GM19351 (cell line): Measurements from ENCODE around the gene LTBP2.

Experiments
- ATAC-seq: cut with Tn5 transposase; IDR thresholded peaks from one replicate; pipeline ENCODE4 v1.9.1; 2021; ENCODE audit warnings: mild to moderate bottlenecking, moderate library complexity; ENCODE audit not compliant: unreplicated experiment

Gene LTBP2

DNA sequence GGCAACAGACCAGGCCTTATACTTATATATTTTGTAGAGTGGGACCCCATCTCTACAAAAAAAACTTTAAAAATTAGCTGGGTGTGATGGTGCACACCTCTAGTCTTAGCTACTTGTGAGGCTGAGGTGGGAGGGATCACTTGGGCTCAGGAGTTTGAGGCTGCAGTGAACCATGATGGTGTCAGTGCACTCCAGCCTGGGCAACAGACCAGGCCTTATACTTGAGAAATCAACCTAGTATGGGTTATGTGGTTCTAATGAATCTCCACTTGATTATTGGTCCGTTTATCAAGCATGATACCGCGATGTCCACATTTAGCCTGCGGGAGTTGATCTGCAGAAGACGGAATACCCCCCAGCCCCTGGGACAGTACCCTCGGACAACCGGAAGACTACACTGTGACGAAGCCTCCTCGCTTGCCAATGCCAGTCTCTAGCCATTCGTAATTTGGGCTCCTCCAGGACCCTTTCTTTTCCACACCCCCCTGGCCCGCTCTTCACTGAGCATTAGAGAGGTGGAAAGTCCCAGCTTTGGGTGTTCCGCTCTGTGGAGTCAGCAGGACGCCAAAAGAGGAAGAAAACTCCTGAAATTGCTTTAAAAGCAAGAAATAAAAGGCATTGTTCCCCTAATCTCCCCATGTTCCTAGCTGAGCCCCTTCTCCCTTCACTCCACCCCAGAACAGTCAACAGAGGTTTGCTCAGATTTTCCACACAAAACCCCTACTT lies 19.4 kb downstream of the LTBP2 start:
- ATAC-seq, result no peak

DNA sequence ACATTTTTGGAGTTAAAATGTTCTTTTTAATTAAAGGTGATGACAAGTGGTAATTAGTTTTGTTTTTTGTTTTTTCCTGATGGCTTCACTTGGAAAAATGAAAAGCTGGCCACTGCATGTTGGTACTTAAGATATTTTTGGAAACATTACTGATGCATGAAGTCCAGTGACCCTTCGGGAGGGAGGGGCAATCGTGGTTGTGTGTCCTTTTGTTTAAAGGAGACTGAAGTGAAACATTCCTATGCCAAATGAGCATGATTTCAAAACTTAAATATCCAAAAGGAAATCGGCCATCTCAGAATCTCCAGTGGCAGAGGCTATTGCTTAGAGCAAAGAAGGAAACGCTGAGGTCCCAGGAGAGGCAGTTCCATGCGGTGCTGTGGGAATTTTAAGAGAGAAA lies 20.1 kb downstream of the LTBP2 start:
- ATAC-seq, result no peak

DNA sequence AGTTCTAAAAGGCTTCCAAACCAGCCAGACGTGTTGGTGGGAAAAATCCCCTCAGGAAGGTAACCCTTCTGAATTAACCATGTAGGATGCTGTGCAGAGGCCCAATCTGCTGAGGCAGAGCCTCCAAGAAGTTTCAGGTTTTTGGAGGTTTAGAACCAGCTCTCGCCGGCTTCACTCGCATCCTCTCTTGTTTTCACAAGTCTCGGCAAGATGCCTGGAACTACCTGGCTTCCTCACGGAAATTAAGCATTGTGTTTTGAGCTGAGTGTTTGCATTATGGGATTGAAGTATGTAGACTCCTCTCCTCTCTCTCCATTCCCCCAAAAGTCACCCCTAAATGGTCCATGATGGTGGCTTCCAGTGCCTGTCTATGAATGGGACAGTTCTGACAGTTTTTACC lies 20.6 kb downstream of the LTBP2 start:
- no peak for ATAC-seq

DNA sequence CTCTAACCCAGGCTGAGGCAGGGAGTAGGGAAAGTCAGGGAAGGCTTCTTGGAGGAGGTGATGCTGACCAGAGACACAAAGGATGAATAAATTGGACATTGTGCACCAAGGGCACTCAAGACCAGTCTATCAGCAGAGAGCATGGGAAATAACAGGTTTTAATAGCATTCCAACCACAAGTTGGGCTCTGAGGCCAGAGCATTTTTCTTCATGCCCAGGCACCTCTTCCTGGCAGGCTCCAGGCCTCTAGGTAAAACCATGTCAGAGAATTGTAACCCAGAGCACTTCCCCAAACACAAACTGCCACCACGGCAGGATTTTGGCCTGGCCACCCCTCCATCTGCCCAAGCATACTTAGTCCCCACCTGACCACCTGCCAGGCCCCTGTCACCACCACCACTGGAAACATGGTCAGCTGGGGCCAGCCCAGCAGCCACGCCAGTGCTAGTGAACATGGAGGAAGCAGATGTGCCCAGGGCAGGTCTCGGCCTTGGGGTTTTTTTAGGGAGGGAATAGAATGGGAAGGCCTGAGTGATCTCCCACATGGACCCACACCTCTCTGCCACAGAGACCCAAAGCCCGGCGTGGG lies 22.7 kb downstream of the LTBP2 start:
- ATAC-seq, result no peak

DNA sequence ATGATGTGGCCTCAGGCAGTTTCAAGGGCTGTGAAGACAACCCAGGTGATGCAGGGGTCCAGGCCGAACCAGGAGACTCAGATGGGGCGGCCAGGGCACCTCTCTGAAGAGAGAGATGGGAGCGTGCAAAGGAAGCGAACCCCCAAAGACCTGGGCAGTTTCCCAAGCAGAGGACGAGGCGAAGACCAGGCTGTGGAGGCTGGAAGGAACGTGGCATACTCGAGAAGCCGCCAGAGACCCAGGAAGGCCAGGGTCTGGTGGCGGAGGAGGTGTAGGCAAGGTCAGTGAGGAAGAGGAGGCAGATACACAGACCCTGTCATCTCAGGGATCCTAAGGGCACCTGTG lies 24.7 kb downstream of the LTBP2 start:
- ATAC-seq, result no peak

DNA sequence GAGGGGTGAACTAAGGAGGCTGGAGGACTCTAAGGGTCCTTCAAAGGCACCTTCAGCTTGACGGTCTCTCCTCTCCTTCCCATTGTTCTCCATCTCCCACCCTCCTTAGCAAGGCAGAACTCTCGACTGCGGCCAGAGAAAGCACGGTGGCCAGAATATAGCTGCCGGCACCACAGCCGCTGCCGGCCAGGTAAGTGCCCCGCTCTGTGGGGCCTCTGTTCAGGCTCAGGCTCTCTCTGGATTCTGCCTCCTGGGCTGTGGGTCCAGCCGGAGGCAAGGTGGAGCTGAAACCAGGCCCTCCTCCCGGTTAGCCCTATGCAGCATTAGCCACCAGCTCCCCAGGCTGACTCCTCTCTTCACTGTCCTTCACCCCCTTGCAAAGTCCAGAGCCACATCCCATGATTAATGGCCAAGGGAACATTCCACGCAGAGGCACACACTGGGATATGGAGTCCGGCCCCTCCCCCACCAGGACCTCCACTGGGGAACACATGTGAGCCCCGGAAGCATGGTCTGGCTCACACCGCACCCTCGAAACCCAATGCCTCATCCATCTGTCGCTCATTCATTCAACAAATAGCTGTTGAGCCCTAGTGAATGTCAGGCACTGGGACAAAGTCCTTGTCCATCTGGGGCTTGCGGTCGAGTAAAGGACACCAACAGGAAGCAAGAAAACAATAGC lies 25.2 kb downstream of the LTBP2 start:
- ATAC-seq, result no peak

DNA sequence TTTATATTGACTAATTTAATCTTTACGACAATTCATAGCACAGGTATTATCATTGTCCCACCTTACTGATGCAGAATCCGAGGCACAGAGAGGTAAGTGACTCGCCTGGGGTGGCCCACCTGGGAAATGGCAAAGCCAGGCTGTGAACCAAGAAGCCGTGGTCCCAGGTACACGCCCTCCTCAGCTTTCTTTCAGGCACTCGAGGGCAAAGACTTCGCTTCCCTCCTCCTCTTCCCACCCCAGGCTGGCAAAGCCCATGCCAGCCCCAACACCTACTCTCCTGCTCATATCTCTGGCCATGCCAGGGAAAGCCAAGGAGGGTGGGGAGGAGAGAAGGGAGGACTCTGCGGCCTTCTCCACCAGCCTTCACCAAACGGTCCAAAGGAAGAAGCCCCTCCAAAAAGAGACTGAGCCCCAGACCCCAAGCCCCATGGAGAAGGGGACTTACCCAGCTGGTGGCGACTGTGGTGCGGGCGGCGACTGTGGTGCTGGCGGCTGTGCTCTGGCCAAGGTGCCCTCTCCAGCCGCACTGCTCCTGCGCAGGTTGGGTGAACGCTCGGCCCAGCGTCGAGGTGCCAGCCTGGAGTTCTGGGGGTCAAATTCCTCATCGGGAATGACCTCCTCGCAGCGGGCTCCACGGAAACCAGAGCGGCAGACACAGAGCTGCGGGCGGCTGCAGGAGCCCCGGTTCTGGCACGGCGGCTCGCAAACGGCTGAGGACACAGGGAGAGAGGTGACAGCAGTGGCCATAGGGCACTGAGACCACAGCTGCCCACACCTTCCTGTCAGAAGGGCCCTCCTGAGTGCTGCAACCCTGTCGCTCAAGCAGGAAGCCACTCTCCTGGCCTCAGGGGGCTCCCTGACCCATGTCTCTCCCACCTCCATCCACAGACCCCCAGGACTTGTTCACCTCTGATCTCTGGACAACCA lies 26.4 kb downstream of the LTBP2 start:
- no peak for ATAC-seq

DNA sequence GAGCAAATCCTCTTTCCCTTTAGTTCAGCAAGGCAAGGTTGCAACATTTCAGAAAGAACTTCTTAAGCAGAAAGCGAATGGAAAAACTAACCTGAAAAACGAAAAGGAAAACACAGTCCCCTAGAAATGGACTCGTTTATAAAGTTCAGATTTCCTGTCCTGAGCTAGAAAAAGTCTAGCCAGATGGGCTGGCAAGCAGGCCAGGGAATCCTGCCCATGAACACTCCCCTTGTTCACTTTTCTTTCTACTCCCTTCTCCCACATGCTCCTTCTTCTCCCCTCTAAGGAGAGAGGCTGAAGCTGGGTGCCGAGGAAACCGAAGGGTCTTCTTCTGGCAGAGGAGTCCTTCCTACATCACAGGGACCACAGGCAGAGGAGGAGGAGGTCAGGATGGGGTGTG lies 27.1 kb downstream of the LTBP2 start:
- ATAC-seq, result no peak

DNA sequence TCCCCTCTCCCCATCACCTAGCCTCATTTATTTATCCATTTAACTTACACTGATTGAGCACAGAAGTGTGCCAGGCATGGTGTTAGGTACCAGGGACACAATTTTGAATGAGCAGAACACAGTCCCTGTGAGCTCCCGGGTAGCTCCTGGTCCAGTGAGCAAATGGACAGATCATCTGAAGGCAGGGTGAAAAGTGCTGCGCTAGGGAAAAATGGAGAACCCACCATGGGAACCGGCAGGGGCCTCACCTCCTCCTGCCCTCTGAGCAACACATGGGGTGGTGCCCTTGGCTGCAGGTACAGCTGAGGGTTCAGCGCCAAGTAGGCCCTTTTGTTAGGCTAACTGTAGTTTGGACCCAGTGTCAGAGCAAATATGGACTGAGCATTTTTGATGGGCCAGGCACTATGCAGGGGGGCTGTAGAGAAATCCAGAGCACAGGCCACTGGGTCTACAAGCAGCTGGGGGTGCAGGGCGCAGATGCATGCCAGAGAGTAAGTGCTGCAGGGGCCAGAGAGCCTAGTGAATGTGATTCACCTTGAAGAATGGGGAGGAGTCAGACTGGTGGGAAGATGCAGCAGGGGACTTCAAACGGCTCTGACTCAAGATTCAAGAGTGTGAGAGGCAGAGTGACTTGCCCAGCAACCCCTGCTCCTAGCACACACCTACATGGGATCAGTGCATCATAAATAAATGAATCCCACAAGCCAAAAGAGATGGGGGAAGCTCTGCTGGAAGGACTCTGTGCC lies 28.2 kb downstream of the LTBP2 start:
- no peak for ATAC-seq

DNA sequence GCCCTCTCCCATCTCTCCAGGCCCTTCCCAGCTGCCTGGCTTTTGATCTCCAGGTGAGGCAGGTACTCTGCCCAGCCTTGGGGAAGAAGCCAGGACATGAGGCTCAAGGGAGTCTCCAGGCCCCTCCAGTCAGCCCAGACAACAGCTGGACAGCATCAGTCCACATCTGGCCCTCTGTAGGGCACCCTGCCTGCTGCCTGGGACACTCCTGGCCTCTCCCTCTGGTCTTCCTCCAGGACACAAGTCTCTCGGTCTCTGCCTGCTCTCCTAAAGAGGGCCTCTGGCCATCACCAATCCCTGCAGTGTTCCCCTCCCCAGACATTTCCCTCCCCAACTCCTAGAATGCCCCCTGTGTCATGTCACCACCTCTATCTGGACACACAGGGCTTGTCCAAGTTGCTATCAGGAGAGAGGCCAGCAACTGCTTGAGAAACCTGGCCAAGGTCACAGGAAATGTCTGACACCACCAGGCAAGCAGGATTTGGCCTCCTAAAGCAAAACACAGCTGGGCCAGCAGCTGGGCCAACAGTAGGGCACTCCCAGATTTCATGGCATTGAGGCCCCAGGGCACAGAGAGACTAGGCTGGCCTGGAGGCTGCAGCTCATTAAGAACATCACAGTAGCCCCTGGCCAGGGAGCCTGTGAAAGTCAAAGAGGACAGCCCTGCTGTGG lies 29.0 kb downstream of the LTBP2 start:
- ATAC-seq, result no peak

DNA sequence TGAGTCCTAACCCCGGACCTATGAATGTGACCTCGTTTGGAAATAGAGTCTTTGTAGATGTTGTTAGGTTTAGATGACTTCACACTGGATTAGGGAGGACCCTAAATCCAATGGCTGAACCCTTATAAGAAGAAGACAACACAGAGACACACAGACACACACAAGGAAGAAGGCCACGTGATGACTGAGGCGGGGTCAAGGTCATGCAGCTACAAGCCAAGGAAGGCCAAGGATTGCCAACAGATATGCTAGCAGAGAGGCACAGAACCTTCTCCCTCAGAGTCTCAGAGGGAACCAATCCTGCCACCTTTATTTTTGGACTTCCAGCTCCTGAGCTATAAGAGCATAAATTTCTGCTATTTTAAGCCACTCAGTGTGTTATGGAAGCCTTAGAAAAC lies 31.8 kb downstream of the LTBP2 start:
- ATAC-seq, result no peak

DNA sequence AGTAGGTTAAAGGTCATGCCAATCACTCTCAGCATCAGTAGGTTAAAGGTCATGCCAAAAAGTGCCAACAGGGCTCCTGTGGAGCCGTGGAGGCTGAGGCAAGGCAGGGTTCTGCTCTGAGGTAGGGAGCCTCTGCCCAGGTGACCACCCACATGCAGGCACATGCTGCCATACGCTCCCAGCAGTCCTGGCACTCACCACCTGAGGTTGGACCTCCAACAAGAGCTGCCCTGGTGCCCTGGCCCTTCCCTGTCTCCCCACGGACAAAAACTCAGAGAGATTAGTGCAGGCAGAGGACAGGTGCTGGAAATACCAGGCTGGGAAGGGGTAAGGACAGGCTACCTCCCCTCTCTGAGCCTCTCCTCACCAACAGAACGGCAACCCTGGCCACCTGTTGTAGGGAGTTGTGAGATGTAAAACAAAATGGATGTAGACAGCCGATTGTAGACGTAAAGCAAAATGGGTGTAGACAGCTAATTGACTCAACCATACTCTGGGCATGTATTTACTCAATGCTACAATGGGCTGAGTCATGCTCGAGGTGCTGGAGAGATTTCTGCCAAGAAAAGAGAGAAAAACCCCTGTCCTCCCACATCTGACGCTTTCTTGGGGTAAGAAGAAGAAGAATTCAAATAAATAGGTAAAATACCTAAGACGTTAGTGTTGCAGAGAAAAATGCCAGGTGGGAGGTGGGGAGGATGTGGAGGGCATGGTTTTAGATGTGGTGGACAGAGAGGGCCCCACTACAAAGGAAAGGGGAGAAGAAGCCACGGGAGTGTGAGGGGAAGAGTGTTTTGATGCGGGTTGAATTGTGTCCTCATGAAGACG lies 32.4 kb downstream of the LTBP2 start:
- ATAC-seq, result no peak

DNA sequence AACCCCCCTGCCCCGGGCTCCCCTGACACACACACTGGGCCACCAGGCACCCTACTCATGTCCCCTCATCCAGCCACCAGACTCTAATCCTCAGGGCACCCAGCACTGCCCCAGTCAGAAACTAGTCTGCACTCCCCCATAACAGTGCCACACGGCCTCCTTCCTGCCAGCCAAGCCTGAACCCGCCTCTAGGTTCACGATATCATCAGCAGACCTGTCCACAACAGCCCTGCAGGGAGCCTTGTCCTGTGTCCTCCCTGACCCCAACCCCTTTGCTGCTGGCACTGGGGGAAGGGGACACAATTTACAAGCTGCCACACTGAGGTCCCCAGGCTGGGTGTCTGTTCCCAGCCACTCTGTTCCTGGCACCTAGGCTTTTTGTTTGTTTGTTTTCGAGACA lies 33.6 kb downstream of the LTBP2 start:
- no peak for ATAC-seq

DNA sequence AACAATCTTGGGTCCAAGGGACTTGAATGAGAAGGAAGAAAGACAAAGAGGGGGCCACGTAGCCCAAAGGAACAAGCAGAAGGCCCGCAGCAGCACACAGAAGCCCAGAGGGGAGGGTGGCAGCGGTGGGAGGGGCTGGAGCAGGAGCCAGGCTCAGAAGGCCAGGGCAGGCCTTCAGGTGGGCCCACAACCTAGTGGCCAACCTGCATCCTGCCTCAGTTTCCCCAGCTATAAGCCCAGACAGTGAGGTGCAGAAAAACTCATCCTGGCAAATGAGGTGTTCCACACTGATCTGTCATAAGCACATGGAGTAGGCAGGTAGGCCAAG lies 34.1 kb downstream of the LTBP2 start:
- ATAC-seq, result no peak

DNA sequence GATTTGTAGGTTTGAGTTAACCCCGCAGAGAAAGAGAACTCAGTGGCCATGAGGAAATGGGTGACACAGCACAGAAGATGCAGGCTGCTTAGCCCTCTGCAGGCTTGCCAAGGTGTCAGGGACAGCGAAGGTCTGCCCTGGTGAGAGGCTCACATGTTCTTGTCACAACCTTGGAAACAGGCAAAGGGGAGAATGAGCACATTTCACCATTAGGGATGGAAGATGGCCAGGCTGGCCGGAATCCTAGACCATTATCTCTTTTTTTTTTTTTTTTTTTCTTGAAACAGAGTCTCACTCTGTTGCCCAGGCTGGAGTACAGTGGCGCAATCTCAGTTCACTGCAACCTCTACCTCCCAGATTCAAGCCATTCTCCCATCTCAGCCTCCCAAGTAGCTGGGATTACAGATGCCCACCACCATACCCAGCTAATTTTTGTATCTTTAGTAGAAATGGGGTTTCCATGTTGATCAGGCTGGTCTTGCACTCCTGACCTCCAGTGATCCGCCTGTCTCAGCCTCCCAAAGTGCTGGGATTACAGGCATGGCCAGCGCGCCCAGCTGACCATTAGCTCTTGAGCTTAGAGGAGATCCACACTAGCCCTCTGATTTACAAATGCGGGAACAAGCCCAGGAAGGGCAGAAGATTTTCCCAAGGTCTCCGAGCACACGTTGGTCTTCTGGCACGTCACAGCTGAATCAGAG lies 34.6 kb downstream of the LTBP2 start:
- ATAC-seq, result no peak

DNA sequence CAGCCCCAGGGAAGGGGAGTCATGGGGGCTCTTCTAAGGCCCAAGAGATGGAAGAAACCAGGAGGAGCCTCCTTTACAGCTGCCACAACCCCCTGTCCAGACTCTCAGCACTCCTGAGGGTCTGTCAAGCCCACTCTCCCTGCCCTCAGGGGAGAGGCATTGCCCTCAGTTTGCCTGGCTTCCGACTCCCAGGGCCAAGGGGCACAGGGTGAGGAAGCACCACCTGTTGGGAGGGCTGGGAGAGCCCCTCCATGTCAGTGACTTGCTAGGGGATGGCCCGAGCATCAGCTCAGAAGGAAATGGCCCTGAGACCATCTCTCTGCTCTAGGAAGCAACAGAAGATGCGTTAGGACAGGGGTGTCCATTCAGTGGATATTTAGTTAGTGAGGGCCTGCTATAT lies 36.1 kb downstream of the LTBP2 start:
- ATAC-seq, result no peak

DNA sequence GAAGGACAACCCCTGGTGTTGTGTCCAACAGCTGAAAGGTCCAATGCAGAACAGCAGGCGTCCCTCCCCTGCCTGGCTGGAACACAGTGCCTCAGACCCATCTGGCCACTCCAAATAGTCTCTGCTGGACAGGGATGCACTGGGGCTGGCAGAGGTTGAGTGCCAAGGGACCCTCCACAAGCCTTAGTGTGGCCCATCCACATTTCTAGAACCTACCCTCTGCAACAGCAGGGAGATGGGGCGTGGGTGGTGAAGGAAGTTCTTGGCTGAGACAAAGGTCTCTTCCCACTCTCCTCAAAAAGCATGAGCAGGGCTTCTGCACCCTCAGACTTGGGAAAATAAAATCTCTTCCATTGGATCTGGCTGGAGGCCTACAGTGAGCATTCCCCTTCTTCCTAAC lies 36.5 kb downstream of the LTBP2 start:
- no peak for ATAC-seq

DNA sequence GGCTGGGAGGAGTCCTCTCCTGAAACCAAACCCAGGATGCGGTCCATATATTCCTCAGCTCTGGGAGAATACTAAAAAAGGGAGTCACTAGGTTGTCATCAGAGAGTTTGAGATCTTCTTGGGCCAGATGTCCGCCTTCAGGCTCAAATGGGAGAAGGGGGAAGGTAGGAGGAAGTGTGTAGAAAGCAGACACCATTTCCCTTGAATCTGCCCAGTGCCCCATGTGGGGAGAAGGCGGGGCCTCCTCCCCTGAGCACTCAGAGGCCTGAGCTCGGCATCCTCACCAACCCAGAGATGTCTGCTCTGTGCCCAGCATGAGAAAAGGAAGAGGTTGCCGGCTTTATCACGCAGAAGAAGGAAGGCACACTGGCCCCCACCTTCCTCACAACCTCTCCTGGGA lies 37.3 kb downstream of the LTBP2 start:
- no peak for ATAC-seq

DNA sequence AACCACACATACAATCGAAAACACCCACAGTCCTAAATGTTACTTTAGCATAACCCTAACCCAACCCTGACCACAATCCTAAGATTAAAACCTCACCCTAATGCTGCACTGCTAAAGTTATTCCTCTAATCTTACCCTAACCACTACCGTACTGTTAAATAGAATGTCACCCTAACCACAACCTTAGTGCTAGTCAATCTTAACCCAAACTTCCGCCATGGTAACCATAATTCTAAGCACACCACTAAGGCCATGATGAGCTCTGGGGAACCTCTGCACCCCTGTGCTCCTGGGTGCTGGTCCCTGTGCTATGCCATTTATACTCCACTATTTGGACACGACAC lies 38.0 kb downstream of the LTBP2 start:
- ATAC-seq, result no peak
